GM18508 (cell line): ENCODE measurements around the gene PNKD.

Experiments
- ATAC-seq: cut with Tn5 transposase; IDR thresholded peaks from one replicate; pipeline ENCODE4 v1.9.1; 2021; ENCODE audit warnings: moderate number of reproducible peaks; ENCODE audit not compliant: insufficient read depth, unreplicated experiment

PNKD gene

GRCh38 chr2:218255446-218255845 is 14.9 kb upstream of the PNKD start:
- no peak for ATAC-seq

GRCh38 chr2:218256612-218257350 is 13.5 kb upstream of the PNKD start:
- ATAC-seq, result no peak

GRCh38 chr2:218257390-218257981 is 12.8 kb upstream of the PNKD start:
- ATAC-seq, result peak; percentile 67

- ATAC-seq, result no peak
Observed at GRCh38 chr2:218259099-218259961, 11.0 kb upstream of the PNKD start.

GRCh38 chr2:218260166-218260565 is 10.2 kb upstream of the PNKD start:
- ATAC-seq, result no peak

GRCh38 chr2:218260742-218261422 is 9.4 kb upstream of the PNKD start, which contains the start of gene GPBAR1:
GPBAR1 (plus strand) TSS chr2:218261015; CDS start chr2:218262725, 1,710 bp downstream.
- ATAC-seq, result no peak

GRCh38 chr2:218261423-218262236 is 8.7 kb upstream of the PNKD start:
- ATAC-seq, result no peak

- ATAC-seq, result no peak
Observed at GRCh38 chr2:218262237-218262600, 8.1 kb upstream of the PNKD start.

GRCh38 chr2:218262631-218263586 is 7.4 kb upstream of the PNKD start:
- ATAC-seq, result no peak

- no peak for ATAC-seq
Observed at GRCh38 chr2:218263817-218264641, 6.3 kb upstream of the PNKD start.

- ATAC-seq, result no peak
Observed at GRCh38 chr2:218264773-218265561, 5.4 kb upstream of the PNKD start.

GRCh38 chr2:218265626-218266025 is 4.7 kb upstream of the PNKD start:
- no peak for ATAC-seq

GRCh38 chr2:218266316-218266979 is 3.9 kb upstream of the PNKD start:
- no peak for ATAC-seq

- no peak for ATAC-seq
Observed at GRCh38 chr2:218267259-218267658, 3.1 kb upstream of the PNKD start.

GRCh38 chr2:218270721-218271486 is 585 bp downstream of the PNKD start:
- no peak for ATAC-seq

GRCh38 chr2:218271487-218271797 is 1.1 kb downstream of the PNKD start:
- no peak for ATAC-seq
